ENCODE measurements around the gene ARHGEF38. TPM values are rescaled to one million over a fixed set of nuclear protein-coding genes. Genes with fewer than 3 reads are reported as not detected.
"Not testable (repeated sequence)": the region's sequence is repeated elsewhere in the genome, so short reads cannot be mapped to it uniquely, and the experiment has no call there.

The ARHGEF38 gene
- total RNA-seq, 2 donors from 2014 or later = 0.51 to 2.1 TPM

- Histone ChIP-seq H3K27ac (ENCODE audit: low read depth, low read length) (no peak overlapping the region), H3K9me3 (ENCODE audit: control insufficient read depth, low read length) (peaks cover 16% of the 10 kb centered on the region), H3K9ac (ENCODE audit: extremely low read depth, low read length, poor library complexity, severe bottlenecking) (no peak overlapping the region), H3K4me1 (ENCODE audit: control insufficient read depth, insufficient read depth, low read length) (peaks cover 23% of the 10 kb centered on the region), H3K36me3 (ENCODE audit: control insufficient read depth, insufficient read depth, low read length) (no peaks in the 10 kb centered on the region), H3K27me3 (ENCODE audit: control insufficient read depth, insufficient read depth, low read length, poor library complexity, severe bottlenecking) (no peaks in the 10 kb centered on the region), H3K4me3 (ENCODE audit: low read length) (no peak overlapping the region)
- Mint-ChIP-seq H3K9me3 (peaks cover 15% of the 10 kb centered on the region), H3K4me1 (peaks cover 32% of the 10 kb centered on the region), H3K27ac (peak overlapping the region; percentile 78), H3K36me3 (ENCODE audit: low read depth) (no peaks in the 10 kb centered on the region), H3K4me3 (no peak overlapping the region), H3K27me3 (ENCODE audit: insufficient read depth) (no peaks in the 10 kb centered on the region)
- TF ChIP-seq CTCF (conservative IDR thresholded peaks at IDR 0.05) = no peak
- no peak for DNase-seq
- 0 to 20% methylated on average over 1 of the region's 1 CpG for WGBS, 2 experiments (ENCODE audit: insufficient coverage in 1 of 2, insufficient read length in 1 of 2)
These were observed 53.1 kb downstream of the ARHGEF38 start for GRCh38 chr4:105605493-105605892.

GRCh38 chr4:105607876-105608275, 55.5 kb downstream of the ARHGEF38 start:
- no peak for DNase-seq
- Mint-ChIP-seq H3K4me1 (peaks cover 32% of the 10 kb centered on the region), H3K27ac (no peak overlapping the region), H3K36me3 (ENCODE audit: low read depth) (no peaks in the 10 kb centered on the region), H3K27me3 (ENCODE audit: insufficient read depth) (no peaks in the 10 kb centered on the region), H3K9me3 (peaks cover 15% of the 10 kb centered on the region), H3K4me3 (no peak overlapping the region)
- WGBS, 2 experiments (ENCODE audit: insufficient coverage in 1 of 2, insufficient read length in 1 of 2) = 94 to 96% methylated on average over 2 of the region's 2 CpGs
- Histone ChIP-seq H3K4me1 (ENCODE audit: control insufficient read depth, insufficient read depth, low read length) (peaks cover 17% of the 10 kb centered on the region), H3K27ac (ENCODE audit: low read depth, low read length) (no peak overlapping the region), H3K9me3 (ENCODE audit: control insufficient read depth, low read length) (peaks cover 16% of the 10 kb centered on the region), H3K4me3 (ENCODE audit: low read length) (no peak overlapping the region), H3K36me3 (ENCODE audit: control insufficient read depth, insufficient read depth, low read length) (no peaks in the 10 kb centered on the region), H3K9ac (ENCODE audit: extremely low read depth, low read length, poor library complexity, severe bottlenecking) (no peak overlapping the region), H3K27me3 (ENCODE audit: control insufficient read depth, insufficient read depth, low read length, poor library complexity, severe bottlenecking) (no peaks in the 10 kb centered on the region)
- TF ChIP-seq CTCF (conservative IDR thresholded peaks at IDR 0.05) = no peak

GRCh38 chr4:105609819-105610218, 57.4 kb downstream of the ARHGEF38 start:
- not testable (repeated sequence) for DNase-seq; H3K4me3 ChIP-seq (ENCODE audit: low read length); H3K4me3 Mint-ChIP-seq; H3K27ac ChIP-seq (ENCODE audit: low read depth, low read length); H3K27me3 Mint-ChIP-seq (ENCODE audit: insufficient read depth); H3K36me3 ChIP-seq (ENCODE audit: control insufficient read depth, insufficient read depth, low read length); H3K36me3 Mint-ChIP-seq (ENCODE audit: low read depth); H3K9ac ChIP-seq (ENCODE audit: extremely low read depth, low read length, poor library complexity, severe bottlenecking); H3K27ac Mint-ChIP-seq; H3K27me3 ChIP-seq (ENCODE audit: control insufficient read depth, insufficient read depth, low read length, poor library complexity, severe bottlenecking)
- Histone ChIP-seq H3K9me3 (ENCODE audit: control insufficient read depth, low read length) (peaks cover 16% of the 10 kb centered on the region), H3K4me1 (ENCODE audit: control insufficient read depth, insufficient read depth, low read length) (peaks cover 11% of the 10 kb centered on the region)
- WGBS, 2 experiments (ENCODE audit: insufficient coverage in 1 of 2, insufficient read length in 1 of 2) = 92 to 94% methylated on average over 3 to 5 of the region's 5 CpGs
- peaks cover 15% of the 10 kb centered on the region for H3K9me3 Mint-ChIP-seq
- peaks cover 22% of the 10 kb centered on the region for H3K4me1 Mint-ChIP-seq

- H3K9ac ChIP-seq (ENCODE audit: extremely low read depth, low read length, poor library complexity, severe bottlenecking) = no peak overlapping the region
- H3K9me3 ChIP-seq (ENCODE audit: control insufficient read depth, low read length) = peaks cover 22% of the 10 kb centered on the region
- H3K4me1 ChIP-seq (ENCODE audit: control insufficient read depth, insufficient read depth, low read length) = no peaks in the 10 kb centered on the region
- TF ChIP-seq CTCF (conservative IDR thresholded peaks at IDR 0.05) = no peak
- H3K27ac ChIP-seq (ENCODE audit: low read depth, low read length) = no peak overlapping the region
- Mint-ChIP-seq H3K27ac (no peak overlapping the region), H3K4me3 (no peak overlapping the region), H3K27me3 (ENCODE audit: insufficient read depth) (no peaks in the 10 kb centered on the region), H3K9me3 (peaks cover 22% of the 10 kb centered on the region), H3K36me3 (ENCODE audit: low read depth) (no peaks in the 10 kb centered on the region), H3K4me1 (peaks cover 12% of the 10 kb centered on the region)
- H3K27me3 ChIP-seq (ENCODE audit: control insufficient read depth, insufficient read depth, low read length, poor library complexity, severe bottlenecking) = no peaks in the 10 kb centered on the region
- H3K36me3 ChIP-seq (ENCODE audit: control insufficient read depth, insufficient read depth, low read length) = no peaks in the 10 kb centered on the region
- 76 to 80% methylated on average over 1 to 4 of the region's 4 CpGs for WGBS, 2 experiments (ENCODE audit: insufficient coverage in 1 of 2, insufficient read length in 1 of 2)
- no peak overlapping the region for H3K4me3 ChIP-seq (ENCODE audit: low read length)
- DNase-seq = no peak
These were observed 60.9 kb downstream of the ARHGEF38 start for GRCh38 chr4:105613306-105613705.

Measured in endodermal cell (in vitro differentiated cells).